Kidney (tissue), 14 donors: Measurements from ENCODE around the gene FBXL12. TPM values are rescaled to one million over a fixed set of nuclear protein-coding genes. Genes with fewer than 3 reads are reported as not detected.

Source experiments
- DNase-seq, 5 donors: peaks; one replicate each; pipeline ENCODE4 v3.0.0-alpha.2; 2013 to 2020
- FAIRE-seq: peaks from 2 replicates; lab custom pipeline; 2012; peaks lifted over from hg19 to GRCh38; lab: Jason Lieb, UNC
- H3K27ac ChIP-seq, 2 donors: one replicate each; pipeline ENCODE4 v1.7.0; 2013; ENCODE audit warnings: low read depth in 2 of 2, low read length in 2 of 2, inconsistent platforms in 1 of 2
- H3K27me3 ChIP-seq: one replicate; pipeline ENCODE4 v1.7.1; 2013; ENCODE audit warnings: low read length, inconsistent platforms; ENCODE audit not compliant: control insufficient read depth, insufficient read depth
- H3K36me3 ChIP-seq, 3 donors: one replicate each; pipeline versions ENCODE4 v1.7.0 to v1.7.1; 2013; ENCODE audit warnings: low read length in 3 of 3, control low read depth in 1 of 3, inconsistent platforms in 1 of 3; ENCODE audit not compliant: insufficient read depth in 3 of 3, control insufficient read depth in 2 of 3
- H3K4me1 ChIP-seq, 3 donors: one replicate each; pipeline versions ENCODE4 v1.7.0 to v1.7.1; 2013; ENCODE audit warnings: low read length in 3 of 3, inconsistent platforms in 1 of 3, low read depth in 1 of 3; ENCODE audit not compliant: control insufficient read depth in 2 of 3, insufficient read depth in 2 of 3
- H3K4me3 ChIP-seq, 3 donors: one replicate each; pipeline versions ENCODE4 v1.7.0 to v1.8.1; 2013; ENCODE audit warnings: low read length in 3 of 3, control low read depth in 1 of 3, inconsistent platforms in 1 of 3
- H3K9ac ChIP-seq, 3 donors: one replicate each; pipeline versions ENCODE4 v1.7.0 to v1.7.1; 2013; ENCODE audit warnings: low read length in 3 of 3, control low read depth in 1 of 3, inconsistent platforms in 1 of 3
- H3K9me3 ChIP-seq, 3 donors: one replicate each; pipeline versions ENCODE4 v1.7.0 to v1.7.1; 2013; ENCODE audit warnings: low read length in 3 of 3, control low read depth in 1 of 3, inconsistent platforms in 1 of 3; ENCODE audit not compliant: control insufficient read depth in 2 of 3, insufficient read depth in 1 of 3
- intact Hi-C: fragments of 100-400 bp; cut with DNase I; formaldehyde crosslinking; loops from one replicate; pipeline ENCODE4 v1.11.1; 2022
- polyA plus RNA-seq: library from polyadenylated mRNA; stranded (reverse); fragments of 350-450 nt; fragmentation: Illumina TruSeq; extraction: RNeasy Lipid Tissue Mini Kit (QIAGEN cat#74804); gene quantifications from one replicate; pipeline ENCODE4 v1.2.3, GENCODE V29; 2014; ENCODE audit warnings: low read depth, low replicate concordance; ENCODE audit not compliant: insufficient read depth
- total RNA-seq: library from RNA; stranded (reverse); fragmentation: NEBNext Ultra II Directional; extraction: Animal tissue kit (Norgen Biotek cat#: 25700); gene quantifications from one replicate; pipeline ENCODE4 v1.2.1, GENCODE V29; 2021
- TF ChIP-seq, protein P1 (sequence below): IDR thresholded peaks from 3 replicates; pipeline ENCODE4 v1.5.1; 2012; ENCODE audit warnings: mild to moderate bottlenecking, moderate library complexity, borderline replicate concordance; ENCODE audit not compliant: insufficient read depth; ENCODE audit errors: extremely low read depth
- donor health status: control.
- donor health status: control.
- donor health status: control.
- donor health status: control.
- donor health status: control.
- donor health status: DM: yes; HTN: yes; CAD: no.
- donor health status: Normal renal cell carcinoma (clear cell type).

Gene FBXL12
- total and polyA plus RNA-seq, 2 donors from 2014 or later = 12.7 to 22.2 TPM

DNA sequence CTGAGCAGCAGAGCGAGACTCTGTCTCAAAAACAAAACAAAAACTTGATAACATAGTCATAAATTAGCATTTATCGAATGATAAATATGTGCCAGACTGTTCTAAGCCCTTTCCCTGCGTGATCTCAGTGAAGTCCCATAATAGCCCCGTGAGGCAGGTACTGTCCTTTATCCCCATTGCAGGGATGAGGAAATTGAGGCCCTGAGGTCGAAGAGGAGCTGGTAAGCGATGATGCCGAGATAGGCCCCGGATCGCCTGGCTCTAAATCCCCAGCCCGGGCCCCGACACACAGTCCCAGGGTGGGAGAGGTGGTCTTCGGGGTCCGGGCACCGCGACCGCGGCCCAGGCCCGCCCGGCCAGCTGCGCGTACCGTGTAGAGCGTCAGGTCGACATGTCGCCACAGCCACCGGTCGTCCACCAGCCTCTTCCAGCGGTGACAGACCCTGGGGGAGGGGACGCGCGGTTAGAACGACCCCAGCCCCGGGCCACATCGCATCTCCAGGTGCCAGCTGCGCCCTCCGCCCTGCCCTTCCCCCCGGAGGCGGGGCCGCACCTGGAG lies 625 bp downstream of the FBXL12 start:
- H3K36me3 ChIP-seq = no peaks in the 10 kb centered on the region
- intact Hi-C loops = no loop called here
- no peaks in the 10 kb centered on the region for H3K27me3 ChIP-seq
- H3K9me3 ChIP-seq = no peaks in the 10 kb centered on the region
- H3K9ac ChIP-seq = peak overlapping the region; percentile 47 to 92 (median 84)
- FAIRE-seq (no peak), DNase-seq (no peak)
- peaks cover 0 to 9% (median 6%) of the 10 kb centered on the region in 3 donors for H3K4me1 ChIP-seq
- peak overlapping the region; percentile 66 to 93 (median 90) for H3K4me3 ChIP-seq
- TF ChIP-seq, protein P1, sequence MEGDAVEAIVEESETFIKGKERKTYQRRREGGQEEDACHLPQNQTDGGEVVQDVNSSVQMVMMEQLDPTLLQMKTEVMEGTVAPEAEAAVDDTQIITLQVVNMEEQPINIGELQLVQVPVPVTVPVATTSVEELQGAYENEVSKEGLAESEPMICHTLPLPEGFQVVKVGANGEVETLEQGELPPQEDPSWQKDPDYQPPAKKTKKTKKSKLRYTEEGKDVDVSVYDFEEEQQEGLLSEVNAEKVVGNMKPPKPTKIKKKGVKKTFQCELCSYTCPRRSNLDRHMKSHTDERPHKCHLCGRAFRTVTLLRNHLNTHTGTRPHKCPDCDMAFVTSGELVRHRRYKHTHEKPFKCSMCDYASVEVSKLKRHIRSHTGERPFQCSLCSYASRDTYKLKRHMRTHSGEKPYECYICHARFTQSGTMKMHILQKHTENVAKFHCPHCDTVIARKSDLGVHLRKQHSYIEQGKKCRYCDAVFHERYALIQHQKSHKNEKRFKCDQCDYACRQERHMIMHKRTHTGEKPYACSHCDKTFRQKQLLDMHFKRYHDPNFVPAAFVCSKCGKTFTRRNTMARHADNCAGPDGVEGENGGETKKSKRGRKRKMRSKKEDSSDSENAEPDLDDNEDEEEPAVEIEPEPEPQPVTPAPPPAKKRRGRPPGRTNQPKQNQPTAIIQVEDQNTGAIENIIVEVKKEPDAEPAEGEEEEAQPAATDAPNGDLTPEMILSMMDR = no peak
- H3K27ac ChIP-seq = peak overlapping the region; percentile 84 to 97

DNA sequence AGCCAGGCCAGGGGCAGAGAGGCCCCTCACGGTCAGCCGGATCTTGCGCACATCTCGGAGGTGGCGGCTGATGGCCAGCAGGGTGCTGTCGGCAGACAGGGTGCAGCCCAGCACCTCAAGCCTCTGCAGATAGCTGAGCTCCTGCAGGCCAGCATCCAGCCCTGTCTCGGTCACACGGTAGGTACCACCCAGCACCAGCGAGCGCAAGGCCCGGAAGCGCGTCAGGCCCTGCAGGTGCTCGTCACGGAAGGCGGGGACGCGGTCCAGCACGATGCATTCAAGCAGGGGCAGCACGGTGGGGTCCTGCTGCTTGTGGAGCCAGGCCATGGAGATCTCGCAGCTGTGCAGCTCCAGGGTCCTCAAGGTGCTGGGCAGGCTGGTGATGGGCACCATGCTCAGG lies 7.7 kb downstream of the FBXL12 start:
- intact Hi-C loops = no loop called here
- peaks cover 7 to 12% (median 10%) of the 10 kb centered on the region in 3 donors for H3K36me3 ChIP-seq
- H3K9me3 ChIP-seq = no peaks in the 10 kb centered on the region
- TF ChIP-seq, protein P1 = no peak
- no peak for FAIRE-seq
- H3K4me3 ChIP-seq = no peak overlapping the region
- no peaks in the 10 kb centered on the region for H3K27me3 ChIP-seq
- H3K9ac ChIP-seq = no peak overlapping the region
- H3K27ac ChIP-seq = no peak overlapping the region
- peaks cover 0 to 2% (median 0%) of the 10 kb centered on the region in 3 donors for H3K4me1 ChIP-seq
- no peak for DNase-seq

GRCh38 chr19:9808855-9809824 lies 9.7 kb downstream of the FBXL12 start:
- no peak for FAIRE-seq
- no peaks in the 10 kb centered on the region for H3K27me3 ChIP-seq
- DNase-seq = no peak
- no peaks in the 10 kb centered on the region for H3K9me3 ChIP-seq
- no peak overlapping the region for H3K27ac ChIP-seq
- TF ChIP-seq, protein P1 = no peak
- H3K36me3 ChIP-seq = peaks cover 7 to 12% (median 10%) of the 10 kb centered on the region in 3 donors
- peaks cover 0 to 2% (median 0%) of the 10 kb centered on the region in 3 donors for H3K4me1 ChIP-seq
- H3K4me3 ChIP-seq = no peak overlapping the region
- intact Hi-C loops = no loop called here
- no peak overlapping the region for H3K9ac ChIP-seq
